HEK293 (cell line): ENCODE results near the gene CASP3.

Experiments
- ZBTB7A ChIP-seq: fragments of 450-650 bp; formaldehyde crosslinking; IDR thresholded peaks from 2 replicates; pipeline ENCODE4 v1.5.1; 2016; ENCODE audit warnings: low read depth, missing biosample characterization, missing genetic modification characterization
- ZNF560 ChIP-seq: fragments of 450-650 bp; formaldehyde crosslinking; IDR thresholded peaks from 2 replicates; pipeline ENCODE4 v1.5.1; 2017; ENCODE audit warnings: missing biosample characterization, missing genetic modification characterization, borderline replicate concordance
- TF ChIP-seq, protein P1 (sequence below): fragments of 450-650 bp; formaldehyde crosslinking; IDR thresholded peaks from 2 replicates; pipeline ENCODE4 v1.5.1; 2016; ENCODE audit warnings: missing biosample characterization, missing genetic modification characterization

DNA sequence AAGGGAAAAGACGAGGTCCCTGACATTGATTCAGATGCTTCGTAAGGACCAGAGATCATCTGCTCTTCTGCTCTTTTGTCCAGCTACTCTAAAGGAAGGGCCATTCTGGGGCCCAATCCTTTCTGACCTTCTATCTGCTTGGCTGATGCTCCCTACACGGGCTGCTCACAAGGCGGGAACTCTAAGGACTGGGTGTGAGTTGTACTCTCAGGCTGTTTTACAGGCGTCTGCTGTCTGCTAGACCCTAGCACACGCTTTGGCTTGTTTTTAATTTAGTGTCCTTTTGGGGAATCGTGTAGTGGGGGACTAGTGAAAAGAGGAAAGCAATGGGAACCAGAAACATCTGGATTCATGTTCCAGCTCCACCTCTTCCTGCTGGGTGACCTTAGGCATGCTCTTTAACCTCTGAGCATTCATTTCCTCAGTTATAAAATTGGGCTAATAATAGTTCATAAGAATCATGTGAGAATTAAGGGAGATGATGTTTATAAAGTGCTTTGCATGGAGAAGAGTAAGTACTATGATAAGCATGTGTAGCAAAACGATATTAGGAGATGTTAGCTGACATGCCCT, 53.1 kb downstream of the CASP3 start:
- TF ChIP-seq ZNF560 (tag by site-specific recombination) (no peak), ZBTB7A (no peak)
- TF ChIP-seq, protein P1, sequence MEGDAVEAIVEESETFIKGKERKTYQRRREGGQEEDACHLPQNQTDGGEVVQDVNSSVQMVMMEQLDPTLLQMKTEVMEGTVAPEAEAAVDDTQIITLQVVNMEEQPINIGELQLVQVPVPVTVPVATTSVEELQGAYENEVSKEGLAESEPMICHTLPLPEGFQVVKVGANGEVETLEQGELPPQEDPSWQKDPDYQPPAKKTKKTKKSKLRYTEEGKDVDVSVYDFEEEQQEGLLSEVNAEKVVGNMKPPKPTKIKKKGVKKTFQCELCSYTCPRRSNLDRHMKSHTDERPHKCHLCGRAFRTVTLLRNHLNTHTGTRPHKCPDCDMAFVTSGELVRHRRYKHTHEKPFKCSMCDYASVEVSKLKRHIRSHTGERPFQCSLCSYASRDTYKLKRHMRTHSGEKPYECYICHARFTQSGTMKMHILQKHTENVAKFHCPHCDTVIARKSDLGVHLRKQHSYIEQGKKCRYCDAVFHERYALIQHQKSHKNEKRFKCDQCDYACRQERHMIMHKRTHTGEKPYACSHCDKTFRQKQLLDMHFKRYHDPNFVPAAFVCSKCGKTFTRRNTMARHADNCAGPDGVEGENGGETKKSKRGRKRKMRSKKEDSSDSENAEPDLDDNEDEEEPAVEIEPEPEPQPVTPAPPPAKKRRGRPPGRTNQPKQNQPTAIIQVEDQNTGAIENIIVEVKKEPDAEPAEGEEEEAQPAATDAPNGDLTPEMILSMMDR, result no peak
